Fibroblast of villous mesenchyme (primary cell): ENCODE data around the gene ZNF683. TPM values are rescaled to one million over a fixed set of nuclear protein-coding genes. Genes with fewer than 3 reads are reported as not detected.

Experiments used
- DNase-seq: peaks from one replicate; pipeline ENCODE4 v3.0.0-alpha.2; 2010; ENCODE audit warnings: low read depth
- H3K4me3 ChIP-seq: 2 replicates; pipeline ENCODE4 v1.5.1; 2011; ENCODE audit warnings: low read depth, mild to moderate bottlenecking, low read length
- CTCF ChIP-seq: IDR thresholded peaks from 2 replicates; pipeline ENCODE4 v1.5.1; 2012; ENCODE audit warnings: low read depth, mild to moderate bottlenecking, low read length; ENCODE audit not compliant: insufficient read depth
- total RNA-seq: library from RNA; depleted of rRNA; stranded (reverse); fragments of >200 nt; gene quantifications from 2 replicates; pipeline ENCODE4 v1.2.3, GENCODE V29; 2012

Gene ZNF683
- total RNA-seq, 1 donor, result not detected

GRCh38 chr1:26410706-26411623, 38.4 kb upstream of the ZNF683 start, which contains the start of gene LIN28A:
Gene LIN28A (plus strand): TSS chr1:26410817. CDS start chr1:26410892, 75 bp downstream.
- no peak within 1 kb of the TSS for H3K4me3 ChIP-seq
- no peak for DNase-seq
- TF ChIP-seq CTCF, result no peak

GRCh38 chr1:26409191-26409807, 36.7 kb upstream of the ZNF683 start:
- no peak for TF ChIP-seq CTCF
- DNase-seq, result no peak

GRCh38 chr1:26408604-26409003, 36.1 kb upstream of the ZNF683 start:
- H3K4me3 ChIP-seq, result no peak overlapping the region
- no peak for TF ChIP-seq CTCF
- DNase-seq, result peak; percentile 79

More at GRCh38 chr1:26409191-26409807, 36.7 kb upstream of the ZNF683 start:
- no peak overlapping the region for H3K4me3 ChIP-seq

GRCh38 chr1:26405281-26405915, 32.8 kb upstream of the ZNF683 start:
- DNase-seq, result no peak
- no peak overlapping the region for H3K4me3 ChIP-seq
- TF ChIP-seq CTCF, result no peak

- no peak overlapping the region for H3K4me3 ChIP-seq
- DNase-seq, result no peak
- no peak for TF ChIP-seq CTCF
Measured at GRCh38 chr1:26404641-26405040, 32.1 kb upstream of the ZNF683 start.

GRCh38 chr1:26403656-26404055, 31.1 kb upstream of the ZNF683 start:
- no peak overlapping the region for H3K4me3 ChIP-seq
- no peak for TF ChIP-seq CTCF
- no peak for DNase-seq
